Measurements from ENCODE around the gene DMRT3. TPM values are rescaled to one million over a fixed set of nuclear protein-coding genes. Genes with fewer than 3 reads are reported as not detected.

DMRT3 gene, protein sequence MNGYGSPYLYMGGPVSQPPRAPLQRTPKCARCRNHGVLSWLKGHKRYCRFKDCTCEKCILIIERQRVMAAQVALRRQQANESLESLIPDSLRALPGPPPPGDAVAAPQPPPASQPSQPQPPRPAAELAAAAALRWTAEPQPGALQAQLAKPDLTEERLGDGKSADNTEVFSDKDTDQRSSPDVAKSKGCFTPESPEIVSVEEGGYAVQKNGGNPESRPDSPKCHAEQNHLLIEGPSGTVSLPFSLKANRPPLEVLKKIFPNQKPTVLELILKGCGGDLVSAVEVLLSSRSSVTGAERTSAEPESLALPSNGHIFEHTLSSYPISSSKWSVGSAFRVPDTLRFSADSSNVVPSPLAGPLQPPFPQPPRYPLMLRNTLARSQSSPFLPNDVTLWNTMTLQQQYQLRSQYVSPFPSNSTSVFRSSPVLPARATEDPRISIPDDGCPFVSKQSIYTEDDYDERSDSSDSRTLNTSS
- 0.65 and 0.83 TPM in 2 replicates for polyA plus RNA-seq (2013)

DNA sequence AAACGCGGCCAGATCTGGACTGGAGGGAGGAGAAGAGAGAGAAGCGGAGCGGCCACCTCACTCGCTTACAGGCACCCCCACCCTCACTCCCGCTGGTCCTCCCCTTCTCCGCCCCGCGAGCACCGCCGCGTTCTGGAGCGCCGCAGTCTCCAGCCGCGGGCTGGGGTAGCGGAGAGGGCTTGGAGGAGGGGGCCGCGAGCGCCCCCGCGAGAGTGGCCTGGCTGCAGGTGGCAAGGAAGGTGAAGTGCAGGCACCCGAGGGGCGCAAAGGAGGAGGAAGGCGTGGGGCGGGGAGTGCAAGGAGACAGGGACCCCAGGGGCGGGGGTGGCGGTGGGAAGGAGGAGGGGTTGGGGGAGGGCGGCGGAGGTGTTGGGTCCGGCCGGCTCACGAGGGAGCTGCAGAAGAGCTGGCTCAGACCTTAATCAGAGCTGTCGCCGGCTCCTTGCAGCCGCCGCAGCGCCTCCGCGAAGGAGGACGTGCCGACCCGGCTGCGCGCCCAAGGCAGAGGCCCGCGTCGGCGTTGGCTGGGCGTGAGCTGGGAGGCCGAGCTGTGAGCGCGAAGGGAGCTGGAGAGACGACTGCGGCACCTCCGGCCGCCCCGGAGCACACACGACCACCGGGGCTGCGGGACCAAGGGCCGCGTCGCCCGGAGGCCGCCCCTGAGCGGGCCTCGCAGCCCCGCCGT is at the start of gene DMRT3:
DMRT3 (plus strand) TSS at position 398 of the 685 bp plus-strand sequence. CDS start 347 bp downstream, outside the sequence.
- Histone ChIP-seq H3K79me1 (ENCODE audit: low read length) (no peaks in the 10 kb centered on the region), H3K36me3 (ENCODE audit: control insufficient read depth in 1 of 2, insufficient read depth in 2 of 2, low read length in 2 of 2) (no peaks in the 10 kb centered on the region), H3K79me2 (ENCODE audit: control insufficient read depth, insufficient read depth, low read length, poor library complexity) (no peaks in the 10 kb centered on the region), H3K23ac (ENCODE audit: low read length) (peak within 1 kb of the TSS; percentile 55), H2BK12ac (ENCODE audit: low read length) (no peak within 1 kb of the TSS), H3K14ac (ENCODE audit: low read length) (no peak within 1 kb of the TSS), H3K9ac (ENCODE audit: low read length) (no peak within 1 kb of the TSS), H3K27ac (ENCODE audit: low read depth, low read length) (no peak within 1 kb of the TSS), H3K27me3 (ENCODE audit: insufficient read depth, low read length) (peaks cover 87% of the 10 kb centered on the region), H3K4me1 (ENCODE audit: control insufficient read depth in 1 of 2, insufficient read depth in 2 of 2, low read length in 2 of 2) (peaks cover 15 to 20% of the 10 kb centered on the region in 2 experiments), H2BK5ac (ENCODE audit: low read depth, low read length, poor library complexity) (no peak within 1 kb of the TSS), H2AK5ac (ENCODE audit: low read length) (no peak within 1 kb of the TSS), H3K4me3 (ENCODE audit: low read depth, low read length) (peak within 1 kb of the TSS; percentile 67), H2AFZ (ENCODE audit: insufficient read depth, low read length, poor library complexity) (no peak within 1 kb of the TSS), H2BK120ac (ENCODE audit: insufficient read depth, low read length, poor library complexity) (no peak within 1 kb of the TSS), H3K18ac (ENCODE audit: low read length) (no peak within 1 kb of the TSS), H3K9me3 (ENCODE audit: insufficient read depth, low read depth, low read length) (peaks cover 2% of the 10 kb centered on the region), H4K12ac (ENCODE audit: low read depth, low read length) (no peak within 1 kb of the TSS), H3K4ac (ENCODE audit: low read depth, low read length) (no peak within 1 kb of the TSS), H3K4me2 (ENCODE audit: low read length) (peak within 1 kb of the TSS; percentile 60), H4K91ac (ENCODE audit: low read depth, low read length) (no peak within 1 kb of the TSS), H4K8ac (ENCODE audit: low read depth, low read length) (no peak within 1 kb of the TSS)
- peak in 1 of 2 donors; percentile 9 for DNase-seq
- WGBS (ENCODE audit: extremely low coverage, insufficient coverage, insufficient read length), result no CpG with 5 or more reads among the region's 70 CpGs

DNA sequence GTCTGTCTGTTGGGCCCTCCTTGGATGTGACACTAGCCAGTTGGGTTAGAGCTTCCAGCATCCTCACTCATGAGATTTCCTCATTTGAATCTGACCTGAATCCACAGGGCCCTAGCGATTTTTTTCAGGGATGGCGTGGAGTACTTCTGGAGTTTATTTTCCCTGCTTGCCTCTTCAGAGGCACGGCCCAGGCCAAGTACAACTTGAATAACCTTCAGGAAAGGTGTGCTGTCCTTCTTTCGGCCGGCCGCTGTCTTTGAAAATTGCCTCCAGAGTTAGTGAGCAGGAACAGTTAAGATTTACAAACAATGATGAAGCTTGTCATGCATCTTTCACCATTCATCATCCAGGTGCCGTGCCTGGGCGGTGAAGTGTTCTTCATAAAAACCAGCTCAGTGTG is 49.5 kb upstream of the DMRT3 start:
- no peak overlapping the region for H3K9ac ChIP-seq (ENCODE audit: low read length)
- DNase-seq, result no peak
- no peak overlapping the region for H3K4me3 ChIP-seq (ENCODE audit: low read depth, low read length)
- no peaks in the 10 kb centered on the region for H3K79me2 ChIP-seq (ENCODE audit: control insufficient read depth, insufficient read depth, low read length, poor library complexity)
- no peak overlapping the region for H2BK120ac ChIP-seq (ENCODE audit: insufficient read depth, low read length, poor library complexity)
- H3K14ac ChIP-seq (ENCODE audit: low read length), result no peak overlapping the region
- H3K18ac ChIP-seq (ENCODE audit: low read length), result no peak overlapping the region
- H3K4ac ChIP-seq (ENCODE audit: low read depth, low read length), result no peak overlapping the region
- no peak overlapping the region for H2BK5ac ChIP-seq (ENCODE audit: low read depth, low read length, poor library complexity)
- H3K9me3 ChIP-seq (ENCODE audit: insufficient read depth, low read depth, low read length), result no peaks in the 10 kb centered on the region
- peaks cover under 1% of the 10 kb centered on the region for H3K27me3 ChIP-seq (ENCODE audit: insufficient read depth, low read length)
- H2AK5ac ChIP-seq (ENCODE audit: low read length), result no peak overlapping the region
- no peak overlapping the region for H4K12ac ChIP-seq (ENCODE audit: low read depth, low read length)
- no CpG with 5 or more reads among the region's 8 CpGs for WGBS (ENCODE audit: extremely low coverage, insufficient coverage, insufficient read length)
- no peak overlapping the region for H3K27ac ChIP-seq (ENCODE audit: low read depth, low read length)
- no peaks in the 10 kb centered on the region for H3K36me3 ChIP-seq (ENCODE audit: control insufficient read depth in 1 of 2, insufficient read depth in 2 of 2, low read length in 2 of 2)
- H4K8ac ChIP-seq (ENCODE audit: low read depth, low read length), result no peak overlapping the region
- no peak overlapping the region for H2BK12ac ChIP-seq (ENCODE audit: low read length)
- no peak overlapping the region for H4K91ac ChIP-seq (ENCODE audit: low read depth, low read length)
- no peak overlapping the region for H3K4me2 ChIP-seq (ENCODE audit: low read length)
- H3K4me1 ChIP-seq (ENCODE audit: control insufficient read depth in 1 of 2, insufficient read depth in 2 of 2, low read length in 2 of 2), result peaks cover 0 to 1% of the 10 kb centered on the region in 2 experiments
- H3K23ac ChIP-seq (ENCODE audit: low read length), result no peak overlapping the region
- no peak overlapping the region for H2AFZ ChIP-seq (ENCODE audit: insufficient read depth, low read length, poor library complexity)
- peaks cover 2% of the 10 kb centered on the region for H3K79me1 ChIP-seq (ENCODE audit: low read length)

DNA sequence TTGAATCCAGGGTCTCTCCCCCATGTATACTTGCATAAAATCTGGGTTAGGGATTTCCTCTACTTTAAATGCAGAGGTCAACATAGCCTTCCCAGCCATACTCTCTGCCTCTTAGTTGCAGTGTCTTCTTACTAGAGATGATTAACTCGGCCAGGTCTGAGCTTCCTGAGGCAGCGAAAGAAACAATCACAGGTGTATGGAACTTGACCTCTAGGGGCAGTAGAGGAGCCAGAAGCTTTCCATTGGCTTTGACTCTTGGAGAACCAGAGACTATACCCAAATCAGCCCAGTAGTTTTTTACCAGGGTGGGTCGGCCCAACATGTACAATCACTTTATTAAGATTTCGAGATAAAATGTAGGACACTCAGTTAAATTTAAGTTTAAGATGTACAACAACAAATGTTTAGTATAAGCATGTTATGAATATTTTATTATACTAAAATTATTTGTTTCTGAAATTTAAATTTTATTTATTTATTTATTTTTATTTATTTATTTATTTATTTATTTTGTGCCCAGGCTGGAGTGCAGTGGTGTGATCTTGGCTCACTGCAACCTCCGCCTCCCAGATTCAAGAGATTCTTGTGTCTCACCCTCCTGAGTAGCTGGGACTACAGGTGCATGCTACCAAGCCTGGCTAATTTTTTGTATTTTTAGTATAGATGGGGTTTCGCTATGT is 48.0 kb upstream of the DMRT3 start:
- peak; percentile 25 to 70 for DNase-seq
- H3K79me2 ChIP-seq (ENCODE audit: control insufficient read depth, insufficient read depth, low read length, poor library complexity), result no peaks in the 10 kb centered on the region
- no peak overlapping the region for H2BK5ac ChIP-seq (ENCODE audit: low read depth, low read length, poor library complexity)
- H3K14ac ChIP-seq (ENCODE audit: low read length), result no peak overlapping the region
- peaks cover 2% of the 10 kb centered on the region for H3K79me1 ChIP-seq (ENCODE audit: low read length)
- no peak overlapping the region for H4K8ac ChIP-seq (ENCODE audit: low read depth, low read length)
- no peak overlapping the region for H3K27ac ChIP-seq (ENCODE audit: low read depth, low read length)
- no peak overlapping the region for H2AFZ ChIP-seq (ENCODE audit: insufficient read depth, low read length, poor library complexity)
- peaks cover 3% of the 10 kb centered on the region for H3K27me3 ChIP-seq (ENCODE audit: insufficient read depth, low read length)
- no peak overlapping the region for H3K23ac ChIP-seq (ENCODE audit: low read length)
- no peak overlapping the region for H3K4ac ChIP-seq (ENCODE audit: low read depth, low read length)
- no peak overlapping the region for H3K4me3 ChIP-seq (ENCODE audit: low read depth, low read length)
- peaks cover 0 to 1% of the 10 kb centered on the region in 2 experiments for H3K4me1 ChIP-seq (ENCODE audit: control insufficient read depth in 1 of 2, insufficient read depth in 2 of 2, low read length in 2 of 2)
- no peak overlapping the region for H4K12ac ChIP-seq (ENCODE audit: low read depth, low read length)
- H3K9ac ChIP-seq (ENCODE audit: low read length), result no peak overlapping the region
- H3K9me3 ChIP-seq (ENCODE audit: insufficient read depth, low read depth, low read length), result no peaks in the 10 kb centered on the region
- H4K91ac ChIP-seq (ENCODE audit: low read depth, low read length), result no peak overlapping the region
- H2BK120ac ChIP-seq (ENCODE audit: insufficient read depth, low read length, poor library complexity), result no peak overlapping the region
- no peaks in the 10 kb centered on the region for H3K36me3 ChIP-seq (ENCODE audit: control insufficient read depth in 1 of 2, insufficient read depth in 2 of 2, low read length in 2 of 2)
- no peak overlapping the region for H3K18ac ChIP-seq (ENCODE audit: low read length)
- H2BK12ac ChIP-seq (ENCODE audit: low read length), result no peak overlapping the region
- whole genome bisulfite sequencing (ENCODE audit: extremely low coverage, insufficient coverage, insufficient read length), result no CpG with 5 or more reads among the region's 6 CpGs
- no peak overlapping the region for H3K4me2 ChIP-seq (ENCODE audit: low read length)
- H2AK5ac ChIP-seq (ENCODE audit: low read length), result no peak overlapping the region

DNA sequence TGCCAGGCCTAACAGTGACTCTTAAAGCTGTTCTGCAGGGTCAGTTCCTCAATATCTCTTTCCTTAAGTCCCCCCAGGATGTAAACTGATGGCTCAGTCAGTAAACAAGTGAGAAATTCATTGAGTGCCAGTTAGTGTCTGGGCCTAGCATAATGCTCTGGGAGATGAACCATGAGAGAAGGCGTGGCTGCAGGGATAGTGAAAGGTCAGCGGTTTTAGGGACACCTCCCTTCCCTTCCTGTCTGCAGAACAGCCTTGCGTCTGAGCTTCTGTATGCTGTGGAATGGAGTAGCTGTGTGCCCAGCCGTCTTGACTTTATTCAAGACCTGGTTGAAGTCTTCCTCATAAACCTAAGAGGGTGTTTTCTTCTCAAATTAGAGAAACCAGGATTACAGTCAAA is 46.7 kb upstream of the DMRT3 start:
- no peak for DNase-seq
- no peak overlapping the region for H3K9ac ChIP-seq (ENCODE audit: low read length)
- no peak overlapping the region for H2BK120ac ChIP-seq (ENCODE audit: insufficient read depth, low read length, poor library complexity)
- no peak overlapping the region for H2BK5ac ChIP-seq (ENCODE audit: low read depth, low read length, poor library complexity)
- H3K18ac ChIP-seq (ENCODE audit: low read length), result no peak overlapping the region
- H3K4me2 ChIP-seq (ENCODE audit: low read length), result no peak overlapping the region
- H3K4me1 ChIP-seq (ENCODE audit: control insufficient read depth in 1 of 2, insufficient read depth in 2 of 2, low read length in 2 of 2), result peaks cover 0 to 1% of the 10 kb centered on the region in 2 experiments
- H4K91ac ChIP-seq (ENCODE audit: low read depth, low read length), result no peak overlapping the region
- H3K27ac ChIP-seq (ENCODE audit: low read depth, low read length), result no peak overlapping the region
- H2AK5ac ChIP-seq (ENCODE audit: low read length), result no peak overlapping the region
- no peak overlapping the region for H3K23ac ChIP-seq (ENCODE audit: low read length)
- H2AFZ ChIP-seq (ENCODE audit: insufficient read depth, low read length, poor library complexity), result no peak overlapping the region
- H3K4me3 ChIP-seq (ENCODE audit: low read depth, low read length), result no peak overlapping the region
- no peak overlapping the region for H3K4ac ChIP-seq (ENCODE audit: low read depth, low read length)
- no peak overlapping the region for H4K8ac ChIP-seq (ENCODE audit: low read depth, low read length)
- H4K12ac ChIP-seq (ENCODE audit: low read depth, low read length), result no peak overlapping the region
- H3K79me2 ChIP-seq (ENCODE audit: control insufficient read depth, insufficient read depth, low read length, poor library complexity), result no peaks in the 10 kb centered on the region
- WGBS (ENCODE audit: extremely low coverage, insufficient coverage, insufficient read length), result no CpG with 5 or more reads among the region's 4 CpGs
- H3K27me3 ChIP-seq (ENCODE audit: insufficient read depth, low read length), result peaks cover 3% of the 10 kb centered on the region
- no peaks in the 10 kb centered on the region for H3K9me3 ChIP-seq (ENCODE audit: insufficient read depth, low read depth, low read length)
- no peak overlapping the region for H2BK12ac ChIP-seq (ENCODE audit: low read length)
- H3K79me1 ChIP-seq (ENCODE audit: low read length), result peaks cover 2% of the 10 kb centered on the region
- H3K14ac ChIP-seq (ENCODE audit: low read length), result no peak overlapping the region
- H3K36me3 ChIP-seq (ENCODE audit: control insufficient read depth in 1 of 2, insufficient read depth in 2 of 2, low read length in 2 of 2), result no peaks in the 10 kb centered on the region
